Tibial nerve (tissue), 4 donors: ENCODE results near the gene CLOCK. TPM values are rescaled to one million over a fixed set of nuclear protein-coding genes. Genes with fewer than 3 reads are reported as not detected.
A peak's percentile ranks its signal among the peaks of the same experiment; 100 is the strongest.

Experiments
- DNase-seq, 2 donors: peaks; one replicate each; pipeline ENCODE4 v3.0.0-alpha.2; 2019; ENCODE audit warnings: low spot score in 2 of 2
- H3K27ac ChIP-seq, 4 donors: fragments of 200-600 bp; sonication (generic) in 3 of 4; one replicate each; pipeline ENCODE4 v1.5.1; 2017 to 2019; ENCODE audit warnings: mild to moderate bottlenecking in 1 of 4
- H3K27me3 ChIP-seq, 2 donors: fragments of 200-600 bp; sonication (generic) in 1 of 2; one replicate each; pipeline versions ENCODE4 v1.5.1 to v1.6.0; 2017 to 2019
- H3K36me3 ChIP-seq, 3 donors: fragments of 200-600 bp; sonication (generic); one replicate each; pipeline ENCODE4 v1.5.1; 2018 to 2019
- H3K4me1 ChIP-seq, 4 donors: fragments of 200-600 bp; sonication (generic) in 3 of 4; one replicate each; pipeline ENCODE4 v1.5.1; 2017 to 2019
- H3K4me3 ChIP-seq, 4 donors: fragments of 200-600 bp; sonication (generic) in 3 of 4; one replicate each; pipeline ENCODE4 v1.5.1; 2017 to 2019; ENCODE audit warnings: mild to moderate bottlenecking in 1 of 4, moderate library complexity in 1 of 4
- H3K9me3 ChIP-seq, 4 donors: fragments of 200-600 bp; sonication (generic) in 3 of 4; one replicate each; pipeline ENCODE4 v1.5.1; 2017 to 2019
- EP300 ChIP-seq, 2 donors: sonication (generic); formaldehyde crosslinking; IDR thresholded peaks; one replicate each; pipeline ENCODE4 v1.6.1; 2017; ENCODE audit warnings: antibody characterized with exemption in 2 of 2, mild to moderate bottlenecking in 1 of 2
- POLR2A ChIP-seq, 2 donors: fragments of 450-650 bp; IDR thresholded peaks; one replicate each; pipeline ENCODE4 v1.6.1; 2017; ENCODE audit warnings: antibody characterized with exemption in 2 of 2, mild to moderate bottlenecking in 2 of 2, moderate library complexity in 2 of 2
- WGBS, 2 donors: methylation state at CpG; one replicate each; pipeline ENCODE4 v1.1.5; 2018; 5-methylcytosine and 5-hydroxymethylcytosine counted together
- total RNA-seq, 4 donors: library from RNA; depleted of rRNA; stranded (reverse); fragments of >200 nt; gene quantifications; one replicate each; pipeline ENCODE4 v1.1.0, GENCODE V29; 2016
- TF ChIP-seq, protein P1 (sequence below), 5 experiments: fragments of 200-600 bp in 3 of 5; fragments of 450-650 bp in 2 of 5; sonication (generic) in 3 of 5; IDR thresholded peaks; one replicate each; pipeline ENCODE4 v1.5.1; 2016 to 2019; ENCODE audit warnings: antibody characterized with exemption in 5 of 5, mild to moderate bottlenecking in 3 of 5, moderate library complexity in 2 of 5

The CLOCK gene
- total RNA-seq, 4 donors from 2014 or later = 17.8 to 48.0 (median 27.6) TPM

DNA sequence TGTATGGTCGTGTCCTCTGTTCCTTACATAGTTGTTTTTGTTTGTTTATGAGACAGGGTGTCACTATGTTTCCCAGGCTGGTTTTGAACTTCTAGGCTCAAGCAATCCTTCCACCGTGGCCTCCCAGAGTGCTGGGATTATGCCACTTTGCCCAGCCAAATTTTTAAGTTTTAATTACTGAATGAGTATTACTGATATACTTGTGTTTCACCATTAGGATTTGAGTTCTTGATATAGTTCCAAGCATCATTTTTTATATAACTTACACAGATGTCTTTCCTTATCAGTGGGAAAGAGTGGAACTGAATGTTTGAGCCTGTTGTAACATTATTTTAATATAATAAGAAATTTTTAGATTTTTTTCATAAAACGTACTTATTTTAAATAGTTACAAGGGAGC lies 130.5 kb downstream of the CLOCK start:
- no peak overlapping the region for H3K4me3 ChIP-seq
- no peak overlapping the region for H3K27ac ChIP-seq
- H3K27me3 ChIP-seq = no peaks in the 10 kb centered on the region
- no peaks in the 10 kb centered on the region for H3K4me1 ChIP-seq
- DNase-seq = no peak
- H3K9me3 ChIP-seq = no peaks in the 10 kb centered on the region
- 93 to 97% methylated on average over 3 of the region's 3 CpGs for WGBS, 2 donors
- no peak for TF ChIP-seq EP300 (IDR thresholded peaks at IDR 0.05)
- TF ChIP-seq POLR2A (IDR thresholded peaks at IDR 0.05) = no peak
- TF ChIP-seq, protein P1, sequence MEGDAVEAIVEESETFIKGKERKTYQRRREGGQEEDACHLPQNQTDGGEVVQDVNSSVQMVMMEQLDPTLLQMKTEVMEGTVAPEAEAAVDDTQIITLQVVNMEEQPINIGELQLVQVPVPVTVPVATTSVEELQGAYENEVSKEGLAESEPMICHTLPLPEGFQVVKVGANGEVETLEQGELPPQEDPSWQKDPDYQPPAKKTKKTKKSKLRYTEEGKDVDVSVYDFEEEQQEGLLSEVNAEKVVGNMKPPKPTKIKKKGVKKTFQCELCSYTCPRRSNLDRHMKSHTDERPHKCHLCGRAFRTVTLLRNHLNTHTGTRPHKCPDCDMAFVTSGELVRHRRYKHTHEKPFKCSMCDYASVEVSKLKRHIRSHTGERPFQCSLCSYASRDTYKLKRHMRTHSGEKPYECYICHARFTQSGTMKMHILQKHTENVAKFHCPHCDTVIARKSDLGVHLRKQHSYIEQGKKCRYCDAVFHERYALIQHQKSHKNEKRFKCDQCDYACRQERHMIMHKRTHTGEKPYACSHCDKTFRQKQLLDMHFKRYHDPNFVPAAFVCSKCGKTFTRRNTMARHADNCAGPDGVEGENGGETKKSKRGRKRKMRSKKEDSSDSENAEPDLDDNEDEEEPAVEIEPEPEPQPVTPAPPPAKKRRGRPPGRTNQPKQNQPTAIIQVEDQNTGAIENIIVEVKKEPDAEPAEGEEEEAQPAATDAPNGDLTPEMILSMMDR (IDR thresholded peaks at IDR 0.05) = no peak
- H3K36me3 ChIP-seq = peaks cover 0 to 78% (median 8%) of the 10 kb centered on the region in 3 donors

GRCh38 chr4:55411621-55412020 lies 135.1 kb downstream of the CLOCK start:
- Histone ChIP-seq H3K4me1 (peaks cover 0 to 31% (median 5%) of the 10 kb centered on the region in 4 donors), H3K36me3 (peaks cover 0 to 43% (median 8%) of the 10 kb centered on the region in 3 donors), H3K27me3 (no peaks in the 10 kb centered on the region), H3K27ac (no peak overlapping the region), H3K4me3 (no peak overlapping the region), H3K9me3 (no peaks in the 10 kb centered on the region)
- TF ChIP-seq, protein P1 (IDR thresholded peaks at IDR 0.05) = no peak
- no peak for TF ChIP-seq EP300 (IDR thresholded peaks at IDR 0.05)
- TF ChIP-seq POLR2A (IDR thresholded peaks at IDR 0.05) = no peak
- WGBS, 2 donors = 94 to 95% methylated on average over 6 of the region's 6 CpGs
- DNase-seq = no peak

DNA sequence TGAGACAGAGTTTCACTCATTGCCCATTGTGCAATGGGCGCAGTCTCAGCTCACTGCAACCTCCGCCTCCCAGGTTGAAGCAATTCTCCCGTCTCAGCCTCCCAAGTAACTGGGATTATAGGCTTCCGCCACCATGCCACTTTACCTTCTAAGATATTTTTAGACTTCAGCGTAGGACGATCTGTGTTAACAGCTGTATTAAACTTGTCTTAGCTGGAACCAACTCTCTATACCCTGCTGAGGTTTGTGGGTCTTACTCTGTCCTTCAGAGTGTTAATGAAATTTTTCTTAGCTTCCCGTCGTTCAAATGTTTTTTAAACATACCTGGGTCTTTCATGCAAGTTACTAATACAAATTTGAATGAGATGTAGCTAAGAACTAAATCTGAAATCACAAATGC lies 136.3 kb downstream of the CLOCK start:
- TF ChIP-seq EP300 (IDR thresholded peaks at IDR 0.05) (no peak), POLR2A (IDR thresholded peaks at IDR 0.05) (no peak)
- TF ChIP-seq, protein P1 (IDR thresholded peaks at IDR 0.05) = no peak
- 95 to 98% methylated on average over 8 of the region's 8 CpGs for WGBS, 2 donors
- Histone ChIP-seq H3K27ac (no peak overlapping the region), H3K4me3 (no peak overlapping the region), H3K27me3 (no peaks in the 10 kb centered on the region), H3K9me3 (no peaks in the 10 kb centered on the region), H3K36me3 (peaks cover 0 to 36% (median 1%) of the 10 kb centered on the region in 3 donors), H3K4me1 (peaks cover 0 to 32% (median 5%) of the 10 kb centered on the region in 4 donors)
- no peak for DNase-seq

DNA sequence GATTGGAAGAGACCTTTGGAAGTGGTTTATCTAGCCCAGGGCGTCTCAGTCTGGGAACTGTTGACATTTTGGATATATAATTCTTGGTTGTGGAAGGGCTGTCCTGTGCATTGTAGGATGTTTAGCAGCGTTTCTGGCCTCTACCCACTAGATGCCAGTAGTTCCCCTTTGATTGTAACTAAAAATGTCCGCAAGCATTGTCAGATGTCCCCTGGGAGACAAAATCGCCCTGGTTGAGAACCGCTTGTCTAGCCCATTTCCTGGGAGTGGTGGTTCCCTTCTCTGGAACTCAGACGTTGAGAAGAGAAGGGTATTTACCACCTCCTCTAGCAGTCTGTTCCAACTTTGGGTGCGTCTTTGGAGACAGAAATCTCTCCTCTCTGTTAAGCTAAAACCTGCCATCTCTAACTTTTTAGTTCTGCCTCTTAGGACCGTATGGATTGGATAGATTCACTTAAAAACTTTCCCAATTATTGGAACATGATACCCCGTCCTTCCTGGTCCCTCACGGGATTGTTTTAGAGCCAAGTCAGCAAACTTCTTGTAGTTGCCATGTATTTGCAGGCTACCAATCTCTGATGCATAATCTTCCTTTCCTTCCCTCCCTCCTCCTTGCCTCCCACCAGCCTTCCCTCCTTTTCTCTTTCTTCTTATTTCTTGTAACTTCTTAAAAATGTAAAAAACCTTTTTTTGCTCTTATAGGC lies 137.1 kb downstream of the CLOCK start:
- Histone ChIP-seq H3K27me3 (no peaks in the 10 kb centered on the region), H3K36me3 (peaks cover 0 to 34% (median 0%) of the 10 kb centered on the region in 3 donors), H3K4me3 (no peak overlapping the region), H3K9me3 (no peaks in the 10 kb centered on the region), H3K27ac (no peak overlapping the region), H3K4me1 (peaks cover 0 to 38% (median 5%) of the 10 kb centered on the region in 4 donors)
- TF ChIP-seq EP300 (IDR thresholded peaks at IDR 0.05) = no peak
- TF ChIP-seq, protein P1 (IDR thresholded peaks at IDR 0.05) = peak in 2 of 5 experiments; percentile 14 to 26
- DNase-seq = no peak
- 41% methylated on average over 10 of the region's 10 CpGs for WGBS, 2 donors

DNA sequence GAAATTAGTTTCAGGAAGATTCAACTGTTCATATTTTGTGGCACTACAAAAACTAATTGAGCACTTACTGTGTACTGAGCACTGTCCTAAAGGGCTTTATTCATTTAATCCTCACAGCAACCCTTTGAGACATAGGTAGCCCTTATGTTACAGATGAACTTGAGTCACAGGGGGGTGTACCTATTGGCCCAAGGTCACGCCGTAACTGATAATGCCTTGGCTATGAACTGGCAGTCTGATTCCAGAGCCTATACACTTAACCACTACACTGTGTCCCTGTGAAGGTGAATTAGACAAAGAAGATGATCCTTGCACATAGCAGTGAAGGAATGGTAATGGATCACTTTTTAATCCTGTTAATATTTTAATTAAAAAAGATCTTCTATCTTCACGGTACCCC lies 138.9 kb downstream of the CLOCK start:
- 60 to 62% methylated on average over 3 of the region's 3 CpGs for WGBS, 2 donors
- Histone ChIP-seq H3K4me3 (no peak overlapping the region), H3K9me3 (no peaks in the 10 kb centered on the region)

More for the DNA sequence above, 138.9 kb downstream of the CLOCK start:
- TF ChIP-seq EP300 (IDR thresholded peaks at IDR 0.05) (no peak), POLR2A (IDR thresholded peaks at IDR 0.05) (no peak)
- TF ChIP-seq, protein P1 (IDR thresholded peaks at IDR 0.05) = no peak
- Histone ChIP-seq H3K27ac (no peak overlapping the region), H3K27me3 (no peaks in the 10 kb centered on the region), H3K4me1 (peaks cover 0 to 38% (median 5%) of the 10 kb centered on the region in 4 donors), H3K36me3 (peaks cover 0 to 30% (median 0%) of the 10 kb centered on the region in 3 donors)
- DNase-seq = no peak
